Thyroid gland (tissue), 4 donors: Measurements from ENCODE around the gene NPC2. TPM values are rescaled to one million over a fixed set of nuclear protein-coding genes. Genes with fewer than 3 reads are reported as not detected.

Experiments
- DNase-seq, 2 donors: peaks; one replicate each; pipeline ENCODE4 v3.0.0-alpha.2; 2019
- H3K27ac ChIP-seq, 3 donors: fragments of 200-600 bp; sonication (generic); 1 replicate in 2 of 3; 2 replicates in 1 of 3; pipeline ENCODE4 v1.5.1; 2016 to 2019; ENCODE audit warnings: mild to moderate bottlenecking in 1 of 3, moderate library complexity in 1 of 3
- H3K27me3 ChIP-seq: fragments of 200-600 bp; sonication (generic); one replicate; pipeline ENCODE4 v1.5.1; 2019
- H3K36me3 ChIP-seq, 2 donors: fragments of 200-600 bp; sonication (generic); one replicate each; pipeline ENCODE4 v1.5.1; 2016 to 2019
- H3K4me1 ChIP-seq, 2 donors: fragments of 200-600 bp; sonication (generic); one replicate each; pipeline ENCODE4 v1.5.1; 2017 to 2019
- H3K4me3 ChIP-seq, 3 donors: fragments of 200-600 bp; sonication (generic); replicated peaks in 1 of 3; 1 replicate in 2 of 3; 2 replicates in 1 of 3; pipeline ENCODE4 v1.5.1; 2016; ENCODE audit warnings: mild to moderate bottlenecking in 1 of 3
- H3K9me3 ChIP-seq: fragments of 200-600 bp; sonication (generic); one replicate; pipeline ENCODE4 v1.5.1; 2017
- CTCF ChIP-seq, 6 experiments: fragments of 200-600 bp in 3 of 6; fragments of 450-650 bp in 3 of 6; sonication (generic) in 3 of 6; IDR thresholded peaks; one replicate each; pipeline ENCODE4 v1.5.1; 2016 to 2019; ENCODE audit warnings: antibody characterized with exemption in 6 of 6, mild to moderate bottlenecking in 2 of 6, inconsistent platforms in 1 of 6, moderate library complexity in 1 of 6
- POLR2A ChIP-seq, 2 donors: fragments of 450-650 bp; IDR thresholded peaks; one replicate each; pipeline ENCODE4 v1.6.1; 2017; ENCODE audit warnings: antibody characterized with exemption in 2 of 2, mild to moderate bottlenecking in 2 of 2, moderate library complexity in 1 of 2
- WGBS, 2 donors: methylation state at CpG; one replicate each; pipeline ENCODE4 v1.1.5; 2017; 5-methylcytosine and 5-hydroxymethylcytosine counted together
- intact Hi-C: fragments of 100-400 bp; cut with DNase I; formaldehyde crosslinking; loops from one replicate; pipeline ENCODE4 v1.15.1; 2023
- total RNA-seq, 4 donors: library from RNA; depleted of rRNA; stranded (reverse); fragments of >200 nt; gene quantifications; one replicate each; pipeline ENCODE4 v1.2.3, GENCODE V29; 2016

The NPC2 gene
- total RNA-seq, 4 donors from 2014 or later: 583 to 1,617 (median 793) TPM

- DNase-seq: no peak
- H3K4me1 ChIP-seq: peaks cover 29 to 59% of the 10 kb centered on the region in 2 donors
- no peaks in the 10 kb centered on the region for H3K9me3 ChIP-seq
- H3K27me3 ChIP-seq: no peaks in the 10 kb centered on the region
- H3K27ac ChIP-seq: no peak overlapping the region
- intact Hi-C loops: no loop called here
- TF ChIP-seq POLR2A (IDR thresholded peaks at IDR 0.05) (no peak), CTCF (IDR thresholded peaks at IDR 0.05) (no peak)
- H3K36me3 ChIP-seq: peaks cover 26 to 27% of the 10 kb centered on the region in 2 donors
- 87 to 88% methylated on average over 3 of the region's 3 CpGs for WGBS, 2 donors
- no peak overlapping the region for H3K4me3 ChIP-seq
Measured at GRCh38 chr14:74482571-74482970, 10.5 kb downstream of the NPC2 start.

GRCh38 chr14:74480046-74480445 lies 13.1 kb downstream of the NPC2 start:
- Histone ChIP-seq H3K4me1 (peaks cover 13 to 35% of the 10 kb centered on the region in 2 donors), H3K9me3 (no peaks in the 10 kb centered on the region), H3K27ac (peak overlapping the region in 2 of 3 donors; percentile 69 to 82), H3K4me3 (no peak overlapping the region), H3K36me3 (peaks cover 23 to 30% of the 10 kb centered on the region in 2 donors), H3K27me3 (no peaks in the 10 kb centered on the region)
- DNase-seq: peak; percentile 87 to 88
- intact Hi-C loops: no loop called here
- 31 to 34% methylated on average over 4 of the region's 4 CpGs for WGBS, 2 donors
- no peak for TF ChIP-seq POLR2A (IDR thresholded peaks at IDR 0.05)
- no peak for TF ChIP-seq CTCF (IDR thresholded peaks at IDR 0.05)

GRCh38 chr14:74478996-74479635 lies 14.0 kb downstream of the NPC2 start:
- TF ChIP-seq CTCF (IDR thresholded peaks at IDR 0.05) (peak in 5 of 6 experiments; percentile 18 to 60 (median 52)), POLR2A (IDR thresholded peaks at IDR 0.05) (no peak)
- no peaks in the 10 kb centered on the region for H3K27me3 ChIP-seq
- H3K36me3 ChIP-seq: peaks cover 29 to 37% of the 10 kb centered on the region in 2 donors
- no peaks in the 10 kb centered on the region for H3K9me3 ChIP-seq
- intact Hi-C loops: no loop called here
- DNase-seq: no peak
- H3K4me1 ChIP-seq: peaks cover 9 to 31% of the 10 kb centered on the region in 2 donors
- 81 to 97% methylated on average over 2 of the region's 2 CpGs for WGBS, 2 donors
- no peak overlapping the region for H3K4me3 ChIP-seq
- H3K27ac ChIP-seq: peak overlapping the region; percentile 42 to 82 (median 49)

GRCh38 chr14:74476607-74477006 lies 16.5 kb downstream of the NPC2 start:
- Histone ChIP-seq H3K36me3 (peaks cover 19 to 27% of the 10 kb centered on the region in 2 donors), H3K27ac (no peak overlapping the region), H3K4me1 (peaks cover 8 to 22% of the 10 kb centered on the region in 2 donors), H3K4me3 (no peak overlapping the region), H3K27me3 (no peaks in the 10 kb centered on the region), H3K9me3 (no peaks in the 10 kb centered on the region)
- no peak for DNase-seq
- WGBS, 2 donors: 88 to 91% methylated on average over 3 of the region's 3 CpGs
- intact Hi-C loops: no loop called here
- TF ChIP-seq CTCF (IDR thresholded peaks at IDR 0.05): no peak
- TF ChIP-seq POLR2A (IDR thresholded peaks at IDR 0.05): no peak

- Histone ChIP-seq H3K27ac (no peak overlapping the region), H3K4me1 (peaks cover 8 to 20% of the 10 kb centered on the region in 2 donors), H3K4me3 (no peak overlapping the region), H3K9me3 (no peaks in the 10 kb centered on the region), H3K27me3 (no peaks in the 10 kb centered on the region), H3K36me3 (peaks cover 14 to 26% of the 10 kb centered on the region in 2 donors)
- intact Hi-C loops: no loop called here
- WGBS, 2 donors: 92 to 93% methylated on average over 4 of the region's 4 CpGs
- DNase-seq: no peak
- TF ChIP-seq CTCF (IDR thresholded peaks at IDR 0.05) (no peak), POLR2A (IDR thresholded peaks at IDR 0.05) (no peak)
Measured at GRCh38 chr14:74476107-74476506, 17.0 kb downstream of the NPC2 start.
